ENCODE data around the gene UTP11.
A peak's percentile ranks its signal among the peaks of the same experiment; 100 is the strongest.

The UTP11 gene

DNA sequence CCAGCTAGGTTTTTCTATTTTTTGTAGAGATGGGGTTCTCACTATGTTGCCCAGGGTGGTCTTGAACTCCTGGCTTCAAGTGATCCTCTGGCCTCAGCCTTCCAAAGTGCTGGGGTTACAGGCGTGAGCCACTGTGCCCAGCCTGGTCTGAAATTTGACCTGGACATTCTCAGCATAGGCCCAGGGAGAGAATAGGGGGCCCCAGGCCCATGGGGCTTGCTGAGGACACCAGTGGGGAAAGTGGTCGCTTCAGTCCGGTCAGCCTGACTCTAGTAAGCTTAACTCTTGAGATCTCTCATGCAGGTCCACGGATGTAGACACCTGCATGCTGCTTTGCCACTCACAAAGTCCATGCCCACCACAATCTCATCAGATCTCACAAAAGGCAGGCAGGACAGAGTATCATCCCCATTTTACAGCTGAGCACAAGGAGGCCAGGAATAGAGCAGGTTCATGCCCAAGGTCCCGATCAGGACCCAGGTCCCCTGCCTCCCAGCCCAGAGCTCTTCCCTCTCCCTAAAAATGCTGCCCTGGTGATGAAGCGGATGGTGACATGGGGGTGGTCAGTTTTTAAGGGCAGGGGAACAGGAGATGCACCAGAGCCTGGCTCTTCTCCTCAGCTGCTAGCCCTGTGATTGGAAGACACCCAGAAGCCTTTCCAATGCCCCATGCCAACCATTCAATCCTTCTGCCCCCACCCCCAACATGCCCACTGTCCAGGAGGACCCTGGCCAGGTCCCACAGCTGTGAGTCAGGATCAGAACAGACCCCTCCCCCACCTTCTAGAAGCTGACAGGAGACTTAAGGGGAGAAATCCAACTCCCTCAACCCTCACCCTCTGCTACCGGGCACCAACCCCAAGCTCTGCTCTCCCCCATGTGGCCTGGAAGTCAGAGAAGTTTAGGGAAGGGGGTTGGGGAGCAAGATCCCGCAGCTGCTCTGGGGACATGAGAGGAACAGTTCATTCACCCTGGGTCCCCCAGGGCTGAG, 9.0 kb upstream of the UTP11 start:
- no peak for DNase-seq (ENCODE audit: low read depth in 1 of 2, low spot score in 1 of 2)

DNA sequence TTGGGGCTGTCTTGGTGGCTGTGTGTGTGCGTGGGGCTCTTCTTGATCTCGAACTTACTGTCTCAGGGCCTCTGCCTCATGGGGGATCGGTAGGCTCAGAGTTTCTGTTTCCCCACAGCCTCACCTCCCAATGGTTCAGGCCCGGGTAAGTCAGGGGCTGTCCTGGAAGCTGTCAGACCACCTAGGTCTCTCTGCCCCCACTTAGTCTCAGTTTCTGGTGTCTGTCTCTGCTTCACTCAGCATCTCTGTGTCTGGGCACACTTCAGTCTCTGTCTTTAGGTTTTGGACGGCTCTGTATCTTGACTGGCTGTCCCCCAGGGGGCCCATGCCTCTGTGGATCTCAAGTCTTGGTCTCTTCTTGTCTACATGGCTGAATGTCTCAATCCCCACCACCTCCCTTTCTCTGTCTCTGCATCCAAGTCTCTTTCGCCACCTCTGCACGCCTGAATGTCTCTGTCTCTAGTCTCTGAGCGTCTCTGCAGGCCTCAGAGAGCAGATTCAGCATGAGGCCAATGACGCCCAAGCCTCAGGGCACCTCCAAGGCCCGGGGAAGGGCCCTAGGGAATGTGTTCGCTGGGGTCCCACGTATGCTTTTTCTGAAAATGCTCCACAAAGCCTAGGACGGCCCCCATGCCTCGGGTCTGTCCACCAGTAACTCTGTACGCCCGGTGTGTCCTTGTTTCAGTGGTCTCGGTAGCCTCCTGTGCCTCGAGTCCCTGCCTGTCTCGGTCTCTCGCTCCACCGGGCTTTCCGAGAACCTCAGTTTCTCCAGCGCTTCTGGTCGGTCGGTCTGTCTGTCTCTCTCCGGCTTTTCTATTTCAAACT, 8.0 kb upstream of the UTP11 start:
- DNase-seq (ENCODE audit: low read depth in 1 of 2, low spot score in 1 of 2): no peak

DNA sequence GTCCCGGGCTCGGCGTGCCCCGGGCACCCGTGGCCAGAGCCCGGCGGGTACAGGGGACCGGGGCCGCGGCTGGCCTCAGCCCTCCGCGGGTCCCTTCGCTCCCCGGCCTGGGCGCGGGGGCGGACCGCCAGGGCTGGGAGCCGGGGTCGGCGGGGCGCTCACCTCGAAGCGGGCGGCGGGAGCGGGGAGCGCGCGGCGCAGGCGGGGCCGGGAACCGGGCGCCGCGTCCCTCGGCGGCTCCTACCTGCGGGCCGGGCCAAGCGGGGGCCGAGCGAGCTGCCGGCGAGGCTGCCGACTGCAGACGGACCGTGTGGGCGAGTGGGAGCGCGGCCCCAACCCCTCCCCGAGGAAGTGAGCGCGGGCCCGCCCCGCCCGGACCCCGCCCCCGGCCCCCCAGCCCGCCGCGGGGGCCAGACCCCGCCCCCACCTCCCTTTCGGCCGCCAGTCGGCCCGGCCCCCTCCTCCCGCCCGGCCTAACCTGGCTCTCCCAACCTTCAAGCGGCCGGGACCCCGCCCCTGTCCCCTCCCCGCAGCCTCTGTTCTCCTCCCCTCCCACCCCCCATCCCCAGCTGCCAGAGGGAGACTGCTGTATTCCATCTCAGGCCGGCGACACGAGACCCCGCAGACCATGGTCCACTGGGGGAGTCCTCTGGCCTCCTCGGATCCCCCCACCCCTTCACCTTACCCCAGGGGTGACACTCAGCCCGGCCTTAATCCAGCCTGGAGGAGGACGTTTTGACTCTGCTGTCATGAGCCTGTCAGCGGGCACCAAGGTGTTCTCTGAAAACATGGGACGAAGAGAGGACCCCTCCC, 7.1 kb upstream of the UTP11 start, which contains the start of gene FHL3:
TSS of gene FHL3 (minus strand) at position 320 of the 813 bp plus-strand sequence. CDS start 6,102 bp downstream, outside the sequence.
- DNase-seq (ENCODE audit: low read depth in 1 of 2, low spot score in 1 of 2): no peak

DNA sequence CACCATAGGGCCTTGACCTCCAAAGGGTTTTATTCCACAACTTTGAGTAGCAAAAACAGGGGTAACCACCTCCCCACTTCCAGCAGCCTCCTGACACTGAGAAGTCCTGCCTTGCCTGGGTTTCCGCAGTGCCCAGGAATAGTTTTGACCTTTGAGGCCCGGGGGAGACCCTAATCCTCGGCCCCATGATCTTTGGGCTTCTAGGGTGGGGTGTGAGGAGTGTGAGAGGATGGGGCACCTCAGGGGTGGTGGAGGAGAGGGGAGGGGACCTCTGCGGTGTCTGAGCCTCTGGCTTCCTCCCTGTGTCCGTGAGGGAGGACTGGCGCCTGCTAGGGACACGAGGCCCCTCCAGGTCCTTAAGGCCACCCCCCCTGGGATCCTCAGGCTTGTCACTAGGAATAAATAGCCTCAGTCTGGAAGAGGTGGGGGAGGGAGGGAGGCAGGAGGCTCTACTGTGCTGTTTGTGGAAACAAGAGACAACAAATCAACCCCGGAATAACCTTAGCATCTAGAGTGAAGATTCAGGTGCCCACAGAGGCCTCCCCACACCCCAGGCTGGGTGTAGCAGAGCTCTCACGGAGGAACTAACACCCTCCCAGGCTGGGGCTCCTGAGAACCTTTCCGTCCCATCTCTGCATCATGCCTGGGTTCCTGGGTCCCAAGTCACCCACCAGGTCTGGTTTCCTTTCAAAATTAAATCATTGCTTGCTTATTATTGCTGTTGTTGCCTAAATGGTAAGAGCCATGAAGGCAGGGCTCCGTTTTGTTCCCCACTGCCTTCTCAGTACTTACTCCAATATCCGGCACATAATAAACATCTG, 6.3 kb upstream of the UTP11 start:
- no peak for DNase-seq (ENCODE audit: low read depth in 1 of 2, low spot score in 1 of 2)

DNA sequence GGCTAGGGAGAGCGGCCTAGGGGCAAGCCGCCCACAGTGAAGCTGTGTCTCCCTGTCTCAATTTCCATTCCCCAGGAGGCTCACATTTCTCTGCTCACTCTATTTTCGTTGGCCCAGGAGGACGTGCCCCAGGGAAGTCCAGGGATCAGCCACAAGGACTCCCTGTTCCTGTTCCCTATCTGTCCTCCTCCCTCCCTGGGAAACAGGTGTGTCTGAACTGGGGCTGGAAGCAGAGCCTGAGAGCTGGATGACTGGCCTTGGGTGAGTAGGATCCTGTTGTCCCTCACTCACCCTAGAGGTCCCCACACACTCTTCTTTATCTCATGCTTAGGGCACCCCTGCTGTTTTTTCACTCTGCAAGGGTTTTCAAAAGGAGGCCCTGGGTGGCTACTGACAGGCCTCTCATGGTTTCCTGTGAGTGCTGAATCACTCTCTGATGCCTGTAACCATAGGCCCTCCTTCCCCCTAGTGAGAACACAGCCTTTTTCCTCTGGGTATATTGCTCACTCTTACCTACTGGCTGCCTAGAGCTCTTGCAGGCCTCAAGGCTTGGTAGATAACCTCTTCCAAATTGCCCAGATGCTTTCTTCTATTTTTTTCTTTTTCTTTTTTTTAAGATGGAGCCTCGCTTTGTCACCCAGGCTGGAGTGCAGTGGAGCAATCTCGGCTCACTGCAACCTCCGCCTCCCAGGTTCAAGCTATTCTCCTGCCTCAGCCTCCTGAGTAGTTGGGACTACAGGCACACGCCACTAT, 3.3 kb upstream of the UTP11 start:
- peak in 1 of 2 donors; percentile 67 for DNase-seq (ENCODE audit: low read depth in 1 of 2, low spot score in 1 of 2)

DNA sequence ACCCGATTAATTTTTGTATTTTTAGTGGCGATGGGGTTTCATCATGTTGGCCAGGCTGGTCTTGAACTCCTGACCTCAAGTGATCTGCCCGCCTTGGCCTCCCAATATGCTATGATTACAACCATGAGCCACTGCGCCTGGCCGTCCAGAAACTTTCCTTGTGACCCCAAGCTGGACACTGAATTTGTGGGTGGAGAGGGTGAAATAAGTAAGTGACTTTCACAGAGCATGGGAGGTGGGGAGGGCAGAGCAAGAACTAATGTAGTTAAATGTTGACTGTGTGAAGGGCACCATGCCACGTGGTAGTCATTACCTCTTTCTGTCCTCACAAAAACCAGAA, 2.7 kb upstream of the UTP11 start:
- DNase-seq (ENCODE audit: low read depth in 1 of 2, low spot score in 1 of 2): no peak

DNA sequence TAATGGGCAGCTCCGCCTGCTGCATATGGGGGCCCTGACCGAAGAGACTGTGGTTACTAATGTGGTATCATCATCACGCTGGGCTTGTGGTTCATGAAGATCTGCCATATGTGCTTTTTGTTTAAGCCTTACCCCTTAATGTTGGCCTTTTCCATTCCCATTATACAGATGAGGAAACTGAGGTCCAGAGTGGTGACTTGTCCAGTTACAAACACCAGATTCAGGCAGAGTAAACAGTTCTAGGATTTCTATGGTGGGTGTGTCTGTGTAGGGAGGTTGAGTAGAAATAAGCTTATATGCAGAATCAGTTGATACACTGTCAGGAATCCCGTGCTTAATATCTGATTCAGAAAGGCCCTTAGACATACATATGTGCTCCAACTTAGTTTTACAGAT, 691 bp downstream of the UTP11 start:
- no peak for DNase-seq (ENCODE audit: low read depth in 1 of 2, low spot score in 1 of 2)

DNA sequence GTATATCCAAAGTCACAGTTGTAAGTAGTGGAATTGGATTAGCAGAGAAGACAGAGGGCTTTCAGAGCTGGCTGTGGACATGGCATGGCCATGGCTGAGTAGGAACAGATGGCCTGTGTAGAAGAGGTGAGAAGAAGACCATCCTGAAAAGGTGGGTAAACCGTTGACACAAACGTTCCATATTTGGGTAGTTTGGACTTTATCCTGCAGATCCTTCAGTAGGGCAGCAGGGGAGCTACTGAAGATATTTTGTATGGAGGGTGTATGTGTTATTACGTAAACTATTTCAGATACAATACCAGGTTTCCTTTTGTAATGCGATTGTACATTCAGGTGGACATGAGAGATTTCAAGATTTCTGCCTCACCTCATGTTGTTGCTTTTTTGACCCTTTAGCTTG, 1.6 kb downstream of the UTP11 start:
- no peak for DNase-seq (ENCODE audit: low read depth in 1 of 2, low spot score in 1 of 2)

DNA sequence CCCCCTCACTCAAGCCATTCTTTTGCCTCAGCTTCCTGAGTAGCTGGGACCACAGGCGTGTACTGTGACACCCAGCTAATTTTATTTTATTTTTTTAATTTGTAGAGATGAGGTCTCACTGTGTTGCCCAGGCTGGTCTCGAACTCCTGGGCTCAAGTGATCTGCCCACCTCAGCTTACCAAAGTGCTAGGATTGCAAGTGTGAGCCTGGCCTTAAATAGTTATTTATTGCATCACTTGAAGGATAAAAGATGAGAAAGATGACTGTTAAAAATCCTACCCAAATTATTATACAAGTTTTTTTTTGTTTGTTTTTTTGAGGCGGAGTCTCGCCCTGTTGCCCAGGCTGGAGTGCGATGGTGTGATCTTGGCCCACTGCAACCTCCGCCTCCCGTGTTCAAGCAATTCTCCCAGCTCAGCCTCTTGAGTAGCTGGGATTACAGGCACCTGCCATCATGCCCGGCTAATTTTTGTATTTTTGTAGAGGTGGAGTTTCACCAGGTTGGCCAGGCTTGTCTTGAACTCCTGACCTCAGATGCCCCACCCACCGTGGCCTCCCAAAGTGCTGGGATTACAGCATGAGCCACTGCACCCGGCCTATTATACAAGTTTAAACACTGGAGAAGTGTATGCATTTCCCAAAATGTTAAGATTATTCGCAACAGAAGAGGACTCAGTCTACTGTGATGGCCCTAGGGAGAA, 2.3 kb downstream of the UTP11 start:
- DNase-seq (ENCODE audit: low read depth in 1 of 2, low spot score in 1 of 2): no peak

DNA sequence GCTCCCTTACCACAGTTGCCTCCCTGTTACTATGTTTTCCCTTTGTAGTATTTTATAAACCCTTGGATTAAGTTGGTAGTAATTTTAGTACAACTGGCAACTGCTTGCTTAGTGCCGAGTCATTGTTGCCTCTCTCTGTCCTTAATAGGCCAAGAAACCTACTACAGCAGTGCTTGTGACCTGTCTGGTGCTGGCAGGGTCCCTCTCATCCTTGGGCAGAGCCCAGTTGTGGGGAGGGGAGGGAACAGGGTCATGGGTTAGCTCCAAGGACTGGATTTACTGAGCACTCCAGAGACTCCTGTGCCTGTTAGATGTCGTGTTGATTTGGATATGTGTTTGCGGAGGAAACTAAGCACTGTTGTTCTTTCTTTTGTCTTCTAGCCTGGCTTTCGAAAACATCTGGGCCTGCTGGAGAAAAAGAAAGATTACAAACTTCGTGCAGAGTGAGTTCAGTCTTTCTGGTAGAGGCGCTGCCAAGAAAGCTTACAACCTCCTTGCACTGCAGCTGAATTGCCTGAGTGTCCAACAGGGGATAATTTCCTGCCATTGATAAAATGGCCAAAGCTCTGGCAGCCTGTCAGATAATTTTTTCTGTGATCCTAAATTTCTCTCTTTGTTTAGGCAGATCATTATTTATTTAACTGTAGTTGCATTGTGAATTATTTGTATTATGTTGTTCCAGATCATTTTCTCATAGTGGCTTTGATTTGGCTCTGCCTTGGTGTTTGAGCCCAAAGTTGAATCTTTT, 3.6 kb downstream of the UTP11 start:
- no peak for DNase-seq (ENCODE audit: low read depth in 1 of 2, low spot score in 1 of 2)

DNA sequence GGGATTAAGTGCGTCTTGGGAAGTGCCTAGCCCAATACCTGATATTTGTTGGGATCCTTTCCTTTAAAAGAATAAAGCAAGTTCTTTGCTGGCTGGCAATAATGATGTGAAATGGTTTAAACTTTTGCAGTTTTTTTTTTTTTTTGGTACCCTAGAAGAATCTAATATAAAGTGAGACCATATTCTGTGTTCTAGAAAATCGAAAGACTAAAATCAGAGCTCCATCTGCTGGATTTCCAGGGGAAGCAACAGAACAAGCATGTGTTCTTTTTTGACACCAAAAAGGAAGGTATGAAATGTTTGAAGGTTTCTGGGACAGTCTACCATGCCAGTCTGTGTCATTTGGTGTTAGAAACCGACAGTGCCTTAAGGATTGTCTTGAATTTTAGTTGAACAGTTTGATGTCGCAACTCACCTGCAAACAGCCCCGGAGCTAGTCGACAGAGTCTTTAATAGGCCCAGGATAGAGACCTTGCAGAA, 6.4 kb downstream of the UTP11 start:
- no peak for DNase-seq (ENCODE audit: low read depth in 1 of 2, low spot score in 1 of 2)

DNA sequence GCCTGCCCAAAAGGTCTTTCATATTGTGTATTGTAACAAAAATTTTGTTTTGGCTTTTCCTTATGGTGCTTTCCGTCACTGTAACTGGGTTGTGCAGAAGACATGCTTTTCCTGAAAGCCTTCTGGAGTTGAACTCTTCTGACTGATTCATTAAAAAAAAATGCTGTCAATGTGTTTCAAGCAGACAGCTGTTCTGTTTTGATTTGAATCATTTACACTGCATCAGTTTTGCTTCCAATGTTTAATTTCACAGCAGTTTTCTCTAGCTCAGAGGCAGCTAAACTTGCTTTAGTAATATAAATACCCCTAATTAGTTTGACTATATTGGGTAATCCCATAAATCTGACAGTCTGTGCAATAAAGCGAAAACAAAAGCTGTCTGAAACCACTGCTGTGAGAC, 7.9 kb downstream of the UTP11 start:
- DNase-seq (ENCODE audit: low read depth in 1 of 2, low spot score in 1 of 2): no peak

DNA sequence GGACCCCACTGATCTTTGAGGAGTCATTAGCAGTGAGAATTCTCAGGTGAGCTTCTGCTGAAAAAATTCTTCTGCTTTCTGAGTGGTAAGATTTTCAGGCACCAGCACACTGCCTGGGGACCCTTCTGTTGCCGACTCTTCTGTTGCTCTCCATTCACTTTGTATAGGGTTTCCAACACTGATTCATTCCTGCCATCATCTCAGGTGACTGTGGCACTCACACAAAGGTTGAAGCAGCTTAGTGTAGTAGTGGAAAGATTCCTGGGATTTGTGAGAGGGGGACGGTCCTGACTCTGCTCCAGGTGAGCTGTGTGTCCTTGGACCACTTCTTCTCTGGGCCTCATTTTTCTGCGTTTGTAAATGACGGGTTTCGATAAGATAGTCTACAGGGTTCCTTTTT, 9.4 kb downstream of the UTP11 start:
- DNase-seq (ENCODE audit: low read depth in 1 of 2, low spot score in 1 of 2): no peak

DNA sequence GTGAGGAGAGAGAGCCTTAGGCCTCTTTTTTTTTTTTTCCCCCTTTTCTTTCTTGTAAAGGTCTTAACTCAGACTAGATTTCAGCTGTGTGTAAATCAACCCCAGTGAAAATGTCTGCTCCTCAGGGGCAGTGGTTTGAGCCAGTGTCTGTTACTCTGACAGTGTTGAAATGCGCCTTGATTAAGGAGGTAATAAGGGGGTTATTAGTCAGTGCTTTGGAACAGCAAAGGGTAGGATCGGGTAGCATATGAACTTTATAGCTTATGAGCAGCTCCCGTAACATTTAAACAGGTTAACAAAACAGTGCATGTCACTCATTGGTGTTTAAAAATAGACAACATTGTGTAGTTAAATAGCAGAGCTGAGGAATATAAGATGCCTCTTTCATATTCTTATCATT, 10.3 kb downstream of the UTP11 start:
- no peak for DNase-seq (ENCODE audit: low read depth in 1 of 2, low spot score in 1 of 2)

DNA sequence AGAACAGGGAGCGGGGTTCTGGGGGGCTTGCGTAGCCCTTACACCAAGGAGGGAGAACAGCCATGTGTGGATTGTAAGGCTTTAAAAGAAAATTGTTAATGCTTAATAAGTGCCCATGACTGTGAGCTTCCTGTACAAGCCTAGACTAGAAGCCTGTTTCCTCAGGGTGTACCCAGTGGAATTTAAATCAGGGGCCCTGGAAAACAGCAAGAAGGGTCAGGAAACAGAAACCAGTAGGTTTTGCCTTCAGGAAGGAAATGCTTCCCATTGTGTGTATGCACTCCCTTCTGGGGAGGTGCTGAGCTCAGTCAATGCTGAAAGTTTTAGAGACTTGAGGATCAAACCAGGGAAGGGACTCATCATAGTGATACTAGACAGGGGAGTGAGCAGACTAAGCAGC, 12.7 kb downstream of the UTP11 start:
- no peak for DNase-seq (ENCODE audit: low read depth in 1 of 2, low spot score in 1 of 2)

DNA sequence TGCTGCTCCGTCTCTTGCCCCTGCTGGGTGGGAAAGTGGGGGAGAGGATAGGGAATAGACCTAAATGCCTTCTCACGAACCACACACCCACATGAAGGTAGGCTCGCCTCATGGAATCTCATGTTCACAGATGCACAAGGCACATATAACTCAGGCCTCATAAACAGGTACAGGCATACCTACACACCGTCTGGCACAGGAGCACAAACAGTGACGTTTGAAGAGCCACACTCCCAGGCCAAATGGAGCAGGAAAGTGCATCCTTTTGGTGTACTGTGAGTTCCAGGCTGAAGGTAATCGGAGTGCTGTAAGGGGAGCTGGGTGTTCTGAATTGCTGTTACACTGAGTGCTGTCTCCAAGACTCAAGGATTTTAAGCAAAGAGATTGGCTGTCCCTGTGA, 13.1 kb downstream of the UTP11 start:
- no peak for DNase-seq (ENCODE audit: low read depth in 1 of 2, low spot score in 1 of 2)

DNA sequence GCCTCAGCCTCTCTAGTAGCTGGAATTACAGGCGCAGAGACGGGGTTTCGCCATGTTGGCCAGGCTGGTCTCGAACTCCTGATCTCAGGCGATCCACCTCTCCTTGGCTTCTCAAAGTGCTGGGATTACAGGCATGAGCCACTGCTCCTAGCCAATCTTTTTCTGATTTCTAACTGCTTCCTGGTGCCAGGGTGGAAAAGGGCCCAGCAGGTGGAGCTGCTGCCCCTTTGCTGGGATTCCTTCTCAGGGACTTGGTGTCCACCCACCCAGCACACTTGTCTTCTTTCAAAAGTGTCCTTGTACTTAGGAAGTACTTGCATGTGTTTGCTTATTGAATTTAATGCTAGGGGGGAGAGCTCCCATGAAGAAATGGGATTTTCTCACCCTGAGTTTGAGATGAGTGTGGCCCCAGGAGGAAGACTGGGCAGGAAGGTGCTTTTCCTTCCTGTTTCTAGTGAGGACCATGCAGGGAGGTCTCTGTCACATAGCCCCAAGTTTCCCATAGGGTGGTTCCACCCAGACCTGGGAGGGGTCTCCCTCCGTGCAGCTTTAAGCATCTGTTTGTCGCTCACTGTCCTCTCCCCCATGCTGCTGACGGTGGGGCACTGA, 14.2 kb downstream of the UTP11 start:
- DNase-seq (ENCODE audit: low read depth in 1 of 2, low spot score in 1 of 2): peak in 1 of 2 donors; percentile 47
